Ascending aorta (tissue), 2 donors: ENCODE measurements around the gene SDS. TPM values are rescaled to one million over a fixed set of nuclear protein-coding genes. Genes with fewer than 3 reads are reported as not detected.

Source experiments
- DNase-seq, 2 donors: peaks; one replicate each; pipeline ENCODE4 v3.0.0-alpha.2; 2019; ENCODE audit warnings: low spot score in 2 of 2
- H3K27ac ChIP-seq, 2 donors: fragments of 200-600 bp; sonication (generic); one replicate each; pipeline ENCODE4 v1.5.1; 2016 to 2017; ENCODE audit warnings: mild to moderate bottlenecking in 1 of 2
- H3K27me3 ChIP-seq: fragments of 200-600 bp; sonication (generic); one replicate; pipeline ENCODE4 v1.5.1; 2017
- H3K36me3 ChIP-seq, 2 donors: fragments of 200-600 bp; sonication (generic); one replicate each; pipeline ENCODE4 v1.5.1; 2016
- H3K4me1 ChIP-seq, 2 donors: fragments of 200-600 bp; sonication (generic); one replicate each; pipeline ENCODE4 v1.5.1; 2016 to 2017; ENCODE audit warnings: mild to moderate bottlenecking in 1 of 2
- H3K4me3 ChIP-seq, 2 donors: fragments of 200-600 bp; sonication (generic); one replicate each; pipeline ENCODE4 v1.5.1; 2016 to 2017; ENCODE audit warnings: mild to moderate bottlenecking in 1 of 2
- H3K9me3 ChIP-seq, 2 donors: fragments of 200-600 bp; sonication (generic); one replicate each; pipeline ENCODE4 v1.5.1; 2016
- intact Hi-C: fragments of 100-400 bp; cut with DNase I; formaldehyde crosslinking; loops from one replicate; pipeline ENCODE4 v1.15.1; 2023
- total RNA-seq: library from RNA; depleted of rRNA; stranded (reverse); fragments of >200 nt; gene quantifications from one replicate; pipeline ENCODE4 v1.1.0, GENCODE V29; 2016
- TF ChIP-seq, protein P1 (sequence below), 3 experiments: fragments of 200-600 bp in 2 of 3; fragments of 450-650 bp in 1 of 3; sonication (generic) in 2 of 3; IDR thresholded peaks; one replicate each; pipeline ENCODE4 v1.5.1; 2016 to 2019; ENCODE audit warnings: antibody characterized with exemption in 3 of 3, mild to moderate bottlenecking in 1 of 3, moderate library complexity in 1 of 3

SDS gene
- total RNA-seq, 1 donor from 2014 or later: 34.5 TPM

GRCh38 chr12:113347892-113348291 lies 55.8 kb downstream of the SDS start:
- DNase-seq: no peak
- TF ChIP-seq, protein P1, sequence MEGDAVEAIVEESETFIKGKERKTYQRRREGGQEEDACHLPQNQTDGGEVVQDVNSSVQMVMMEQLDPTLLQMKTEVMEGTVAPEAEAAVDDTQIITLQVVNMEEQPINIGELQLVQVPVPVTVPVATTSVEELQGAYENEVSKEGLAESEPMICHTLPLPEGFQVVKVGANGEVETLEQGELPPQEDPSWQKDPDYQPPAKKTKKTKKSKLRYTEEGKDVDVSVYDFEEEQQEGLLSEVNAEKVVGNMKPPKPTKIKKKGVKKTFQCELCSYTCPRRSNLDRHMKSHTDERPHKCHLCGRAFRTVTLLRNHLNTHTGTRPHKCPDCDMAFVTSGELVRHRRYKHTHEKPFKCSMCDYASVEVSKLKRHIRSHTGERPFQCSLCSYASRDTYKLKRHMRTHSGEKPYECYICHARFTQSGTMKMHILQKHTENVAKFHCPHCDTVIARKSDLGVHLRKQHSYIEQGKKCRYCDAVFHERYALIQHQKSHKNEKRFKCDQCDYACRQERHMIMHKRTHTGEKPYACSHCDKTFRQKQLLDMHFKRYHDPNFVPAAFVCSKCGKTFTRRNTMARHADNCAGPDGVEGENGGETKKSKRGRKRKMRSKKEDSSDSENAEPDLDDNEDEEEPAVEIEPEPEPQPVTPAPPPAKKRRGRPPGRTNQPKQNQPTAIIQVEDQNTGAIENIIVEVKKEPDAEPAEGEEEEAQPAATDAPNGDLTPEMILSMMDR (IDR thresholded peaks at IDR 0.05): no peak
- Histone ChIP-seq H3K4me3 (no peak overlapping the region), H3K9me3 (no peaks in the 10 kb centered on the region), H3K27me3 (no peaks in the 10 kb centered on the region), H3K36me3 (no peaks in the 10 kb centered on the region), H3K4me1 (no peaks in the 10 kb centered on the region), H3K27ac (no peak overlapping the region)
- intact Hi-C loops: no loop called here

DNA sequence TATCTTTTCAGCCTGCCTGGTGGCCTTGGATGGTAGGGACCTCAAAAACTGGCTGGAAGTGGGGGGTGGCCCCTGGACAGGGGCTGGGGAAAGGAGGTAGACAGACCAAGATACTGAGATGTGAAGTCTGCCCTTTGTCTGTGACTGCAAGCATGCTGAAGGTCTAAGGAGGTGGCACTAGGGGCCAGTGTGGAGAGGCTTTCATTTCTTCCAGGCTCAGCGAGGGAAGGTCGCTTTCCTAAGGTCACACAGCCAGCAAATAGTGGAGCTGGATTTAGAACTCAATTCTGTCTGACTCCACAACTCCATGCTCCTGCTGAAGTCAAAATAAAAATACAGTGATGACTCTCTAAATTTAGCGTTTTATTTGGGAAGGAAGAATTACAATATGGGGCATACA lies 56.6 kb downstream of the SDS start:
- DNase-seq: no peak
- Histone ChIP-seq H3K27me3 (no peaks in the 10 kb centered on the region), H3K9me3 (no peaks in the 10 kb centered on the region), H3K4me3 (no peak overlapping the region), H3K4me1 (no peaks in the 10 kb centered on the region), H3K36me3 (no peaks in the 10 kb centered on the region), H3K27ac (no peak overlapping the region)
- TF ChIP-seq, protein P1 (IDR thresholded peaks at IDR 0.05): no peak
- intact Hi-C loops: no loop called here

DNA sequence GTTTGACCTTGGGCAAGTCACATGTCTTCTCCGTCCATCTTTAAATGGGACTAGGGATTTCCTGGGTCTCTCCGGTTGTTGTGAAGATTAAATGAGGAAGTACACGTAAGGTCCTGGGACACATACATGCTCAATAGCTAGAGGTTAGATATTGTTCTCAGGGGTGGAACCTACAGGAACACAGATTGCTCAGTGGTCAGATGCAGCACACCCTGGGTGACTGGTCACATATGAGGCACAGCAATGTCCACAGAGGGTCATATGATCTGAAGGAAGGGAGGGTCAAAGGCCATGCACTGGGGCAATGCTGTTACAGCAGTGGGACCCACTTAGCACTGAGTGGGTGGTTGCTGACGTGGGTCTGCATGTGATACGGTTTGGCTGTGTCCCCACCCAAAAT lies 57.3 kb downstream of the SDS start:
- TF ChIP-seq, protein P1 (IDR thresholded peaks at IDR 0.05): no peak
- no peak overlapping the region for H3K4me3 ChIP-seq

DNA sequence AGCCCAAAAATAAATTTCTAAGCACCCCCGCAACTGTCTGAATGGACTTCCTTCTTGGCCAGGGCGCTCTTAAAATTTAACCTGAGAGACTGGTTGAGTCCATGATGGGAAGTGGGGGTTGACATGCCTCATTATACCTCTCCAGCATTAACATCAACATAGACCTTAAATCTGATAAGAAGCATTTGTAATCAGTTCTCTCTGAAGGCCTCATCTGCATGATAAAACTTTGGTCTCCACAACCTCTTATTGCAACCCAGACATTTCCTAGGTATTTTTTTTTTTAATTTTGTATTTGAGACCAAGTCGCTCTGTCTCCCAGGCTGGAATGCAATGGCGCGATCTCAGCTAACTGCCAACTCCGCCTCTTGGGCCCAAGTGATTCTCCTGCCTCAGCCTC lies 58.4 kb downstream of the SDS start:
- H3K27ac ChIP-seq: no peak overlapping the region
- intact Hi-C loops: no loop called here
- H3K36me3 ChIP-seq: no peaks in the 10 kb centered on the region
- H3K27me3 ChIP-seq: no peaks in the 10 kb centered on the region
- TF ChIP-seq, protein P1 (IDR thresholded peaks at IDR 0.05): no peak
- H3K4me3 ChIP-seq: no peak overlapping the region
- H3K4me1 ChIP-seq: no peaks in the 10 kb centered on the region
- no peak for DNase-seq
- H3K9me3 ChIP-seq: no peaks in the 10 kb centered on the region

More for the DNA sequence above, 57.3 kb downstream of the SDS start:
- H3K9me3 ChIP-seq: no peaks in the 10 kb centered on the region
- H3K27me3 ChIP-seq: no peaks in the 10 kb centered on the region
- no peak overlapping the region for H3K27ac ChIP-seq
- no peak for DNase-seq
- H3K4me1 ChIP-seq: no peaks in the 10 kb centered on the region
- intact Hi-C loops: no loop called here
- no peaks in the 10 kb centered on the region for H3K36me3 ChIP-seq

Other genes starting within 250 kb of the SDS start
- 97.0 TPM for gene DDX54, start 218.4 kb downstream of the SDS start, total RNA-seq
- 48.4 TPM for gene RITA1, start 218.2 kb downstream of the SDS start, total RNA-seq
- gene TPCN1, start 182.4 kb downstream of the SDS start, total RNA-seq: 56.3 TPM
- gene SLC8B1, start 68.8 kb downstream of the SDS start, total RNA-seq: 114 TPM
- 55.1 TPM for gene PLBD2, start 45.3 kb downstream of the SDS start, total RNA-seq
- gene SDSL, start 18.5 kb upstream of the SDS start, total RNA-seq: 11.0 TPM
- not detected for gene LHX5, start 68.0 kb upstream of the SDS start, total RNA-seq